RWPE1 (cell line): ENCODE results near the gene TMED4.

Experiments used
- CTCF ChIA-PET: fragments of 350-600 bp; sonication (Branson Sonifier 250); formaldehyde crosslinking; extraction: SDS; loops from one replicate; lab custom pipeline; 2021; lab: Yijun Ruan, JAX
- POLR2A ChIA-PET: fragments of 400-600 bp; formaldehyde crosslinking; extraction: SDS; loops from one replicate; lab custom pipeline; 2020; ENCODE audit warnings: antibody characterized with exemption; ENCODE audit not compliant: low non-redundant PET; lab: Yijun Ruan, JAX
- DNase-seq: peaks from one replicate; pipeline ENCODE4 v3.0.0; 2012; ENCODE audit warnings: low spot score
- H3K27ac ChIP-seq: fragments of 450-650 bp; 2 replicates; pipeline ENCODE4 v1.5.1; 2017
- CTCF ChIP-seq: fragments of 450-650 bp; conservative IDR thresholded peaks from 2 replicates; pipeline ENCODE4 v1.5.1; 2017; ENCODE audit warnings: low read depth, mild to moderate bottlenecking

The TMED4 gene

GRCh38 chr7:44530990-44531389 is 51.0 kb downstream of the TMED4 start:
- no peak for TF ChIP-seq CTCF
- ChIA-PET POLR2A (no interaction called here), CTCF (no interaction called here)
- DNase-seq = no peak
- H3K27ac ChIP-seq = no peak overlapping the region
